GM18517 (cell line): ENCODE data around the gene SSC5D.

ENCODE experiments used
- ATAC-seq: cut with Tn5 transposase; IDR thresholded peaks from one replicate; pipeline ENCODE4 v1.9.1; 2021; ENCODE audit warnings: mild to moderate bottlenecking, moderate library complexity; ENCODE audit not compliant: unreplicated experiment

SSC5D gene

GRCh38 chr19:55454787-55455243 lies 33.4 kb upstream of the SSC5D start:
- ATAC-seq = no peak

GRCh38 chr19:55455576-55456235 lies 32.5 kb upstream of the SSC5D start:
- ATAC-seq = no peak

- no peak for ATAC-seq
Observed at GRCh38 chr19:55456347-55456746, 31.9 kb upstream of the SSC5D start.

- no peak for ATAC-seq
Observed at GRCh38 chr19:55457683-55458457, 30.4 kb upstream of the SSC5D start.

GRCh38 chr19:55459551-55459949 lies 28.7 kb upstream of the SSC5D start:
- no peak for ATAC-seq

- ATAC-seq = no peak
Observed at GRCh38 chr19:55459950-55460657, 28.1 kb upstream of the SSC5D start.

GRCh38 chr19:55460670-55461258 lies 27.5 kb upstream of the SSC5D start:
- ATAC-seq = no peak

GRCh38 chr19:55461259-55461973 lies 26.8 kb upstream of the SSC5D start, which contains the start of gene ISOC2:
TSS of gene ISOC2 (minus strand) at chr19:55461642. CDS start at chr19:55456486, 5,156 bp downstream.
- peak; percentile 95 for ATAC-seq

GRCh38 chr19:55461974-55462626 lies 26.1 kb upstream of the SSC5D start:
- no peak for ATAC-seq

- ATAC-seq = no peak
Observed at GRCh38 chr19:55462722-55463121, 25.5 kb upstream of the SSC5D start.

- ATAC-seq = no peak
Observed at GRCh38 chr19:55463583-55464031, 24.6 kb upstream of the SSC5D start.

- no peak for ATAC-seq
Observed at GRCh38 chr19:55464039-55464661, 24.1 kb upstream of the SSC5D start.

GRCh38 chr19:55464662-55465054 lies 23.6 kb upstream of the SSC5D start, which contains the start of gene C19orf85:
TSS of gene C19orf85 (minus strand) at chr19:55464751. CDS start at chr19:55464554, 197 bp downstream.
- ATAC-seq = no peak

GRCh38 chr19:55465460-55466240 lies 22.6 kb upstream of the SSC5D start:
- no peak for ATAC-seq

- no peak for ATAC-seq
Observed at GRCh38 chr19:55466241-55466614, 22.0 kb upstream of the SSC5D start.

- no peak for ATAC-seq
Observed at GRCh38 chr19:55467236-55468053, 20.8 kb upstream of the SSC5D start.

- ATAC-seq = no peak
Observed at GRCh38 chr19:55468054-55468393, 20.2 kb upstream of the SSC5D start.

- no peak for ATAC-seq
Observed at GRCh38 chr19:55471266-55471665, 17.0 kb upstream of the SSC5D start.
